ENCODE measurements around the gene MORF4L1. TPM values are rescaled to one million over a fixed set of nuclear protein-coding genes. Genes with fewer than 3 reads are reported as not detected.

The MORF4L1 gene
- total RNA-seq, 1 donor from 2014 or later: 252 TPM

DNA sequence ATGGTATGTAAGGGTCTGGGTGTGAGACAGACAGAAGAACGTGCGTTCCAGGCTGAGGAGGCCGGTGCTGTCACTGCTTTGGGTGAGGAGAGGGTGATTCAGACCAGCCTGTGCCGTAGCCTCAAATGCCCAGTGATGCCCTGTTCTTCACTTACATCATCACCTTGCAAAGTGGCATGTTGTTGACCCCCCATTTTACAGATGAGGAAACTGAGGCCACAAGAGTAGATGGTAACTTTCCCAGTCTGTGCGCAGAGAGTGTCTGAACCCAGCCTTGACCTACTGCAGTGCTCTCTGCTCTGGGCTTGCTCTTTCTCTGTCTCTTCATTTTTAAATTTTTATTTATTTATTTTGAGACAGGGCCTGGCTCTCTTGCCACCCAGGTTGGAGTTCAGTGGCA, 73.8 kb downstream of the MORF4L1 start:
- DNase-seq (ENCODE audit: low spot score): no peak

DNA sequence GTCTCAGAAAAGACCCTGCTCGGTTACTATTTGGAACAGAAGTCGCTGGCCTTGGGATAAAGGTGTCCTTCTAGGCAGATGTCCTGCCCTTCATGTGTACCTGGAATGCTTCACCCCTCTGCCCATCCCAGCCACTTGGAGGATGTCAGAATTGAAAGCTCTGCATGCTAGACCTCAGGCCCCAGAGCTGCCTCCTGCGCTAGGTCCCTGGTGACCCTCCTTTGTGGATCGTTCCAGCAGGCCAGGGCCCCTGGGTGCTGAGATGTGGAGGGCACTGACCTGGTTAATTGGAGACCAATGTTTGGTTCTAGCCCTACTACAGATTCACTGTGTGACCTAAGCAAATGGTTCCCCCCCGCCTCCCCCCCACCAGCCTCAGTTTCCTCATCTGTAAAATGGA, 74.8 kb downstream of the MORF4L1 start:
- DNase-seq (ENCODE audit: low spot score): no peak

Other genes starting within 250 kb of the MORF4L1 start
- 0.57 TPM for gene CHRNB4, start 231.7 kb upstream of the MORF4L1 start, total RNA-seq
- 4.2 TPM for gene ADAMTS7, start 61.4 kb upstream of the MORF4L1 start, total RNA-seq
- gene CTSH, start 72.2 kb downstream of the MORF4L1 start, total RNA-seq: 705 TPM
- 2.1 TPM for gene RASGRF1, start 217.9 kb downstream of the MORF4L1 start, total RNA-seq